Activated naive CD8-positive, alpha-beta T cell treated with anti-CD3 and anti-CD28 coated beads, Interleukin-2, amount 50 U/mL, for 24 hours (primary cell): ENCODE results near the gene AZU1.
A peak's percentile ranks its signal among the peaks of the same experiment; 100 is the strongest.

Experiments
- ATAC-seq: fragments of 150-1000 bp; cut with Tn5 transposase; one replicate; pipeline ENCODE4 v1.10.0; 2021
- DNase-seq: peaks from one replicate; pipeline ENCODE4 v3.0.0; 2021
- H3K27ac Mint-ChIP-seq: one replicate; pipeline ENCODE4 v1.8.0; 2021; ENCODE audit warnings: mild to moderate bottlenecking, mixed read lengths
- H3K27me3 Mint-ChIP-seq: one replicate; pipeline ENCODE4 v1.8.0; 2021; ENCODE audit warnings: mixed read lengths
- H3K36me3 Mint-ChIP-seq: one replicate; pipeline ENCODE4 v1.8.0; 2021; ENCODE audit warnings: low read depth, mixed read lengths
- H3K4me1 Mint-ChIP-seq: one replicate; pipeline ENCODE4 v1.8.0; 2021; ENCODE audit warnings: mixed read lengths
- H3K4me3 Mint-ChIP-seq: one replicate; pipeline ENCODE4 v1.8.0; 2021; ENCODE audit warnings: mild to moderate bottlenecking, moderate library complexity, mixed read lengths
- H3K9me3 Mint-ChIP-seq: one replicate; pipeline ENCODE4 v1.8.0; 2021; ENCODE audit warnings: mixed read lengths

The AZU1 gene

GRCh38 chr19:861756-862580 lies 34.3 kb downstream of the AZU1 start:
- Mint-ChIP-seq H3K27ac (no peak overlapping the region), H3K9me3 (no peaks in the 10 kb centered on the region), H3K4me3 (no peak overlapping the region), H3K36me3 (peaks cover 1% of the 10 kb centered on the region), H3K27me3 (peaks cover 14% of the 10 kb centered on the region), H3K4me1 (peaks cover 12% of the 10 kb centered on the region)
- ATAC-seq (peak; percentile 20), DNase-seq (peak; percentile 76)

GRCh38 chr19:862581-863314 lies 35.1 kb downstream of the AZU1 start:
- Mint-ChIP-seq H3K4me3 (peak overlapping the region; percentile 48), H3K36me3 (peaks cover 4% of the 10 kb centered on the region), H3K4me1 (peaks cover 12% of the 10 kb centered on the region), H3K9me3 (no peaks in the 10 kb centered on the region), H3K27ac (no peak overlapping the region), H3K27me3 (peaks cover 14% of the 10 kb centered on the region)
- DNase-seq (peak; percentile 79), ATAC-seq (peak; percentile 26)

GRCh38 chr19:863315-863620 lies 35.6 kb downstream of the AZU1 start:
- no peak for DNase-seq
- no peak overlapping the region for H3K27ac Mint-ChIP-seq
- peaks cover 13% of the 10 kb centered on the region for H3K27me3 Mint-ChIP-seq
- H3K9me3 Mint-ChIP-seq = no peaks in the 10 kb centered on the region
- H3K36me3 Mint-ChIP-seq = peaks cover 4% of the 10 kb centered on the region
- peaks cover 12% of the 10 kb centered on the region for H3K4me1 Mint-ChIP-seq
- peak overlapping the region; percentile 54 for H3K4me3 Mint-ChIP-seq
- ATAC-seq = no peak

- Mint-ChIP-seq H3K36me3 (peaks cover 8% of the 10 kb centered on the region), H3K27me3 (peaks cover 2% of the 10 kb centered on the region), H3K4me3 (no peak overlapping the region), H3K27ac (no peak overlapping the region), H3K9me3 (no peaks in the 10 kb centered on the region), H3K4me1 (peaks cover 14% of the 10 kb centered on the region)
- ATAC-seq (no peak), DNase-seq (no peak)
Measured at GRCh38 chr19:866769-867300, 39.2 kb downstream of the AZU1 start.

- ATAC-seq (no peak), DNase-seq (no peak)
- Mint-ChIP-seq H3K27me3 (peaks cover 2% of the 10 kb centered on the region), H3K27ac (no peak overlapping the region), H3K4me1 (peaks cover 18% of the 10 kb centered on the region), H3K9me3 (no peaks in the 10 kb centered on the region), H3K36me3 (peaks cover 8% of the 10 kb centered on the region), H3K4me3 (no peak overlapping the region)
Measured at GRCh38 chr19:867301-867793, 39.7 kb downstream of the AZU1 start.

- DNase-seq = no peak
- no peak overlapping the region for H3K27ac Mint-ChIP-seq
- H3K27me3 Mint-ChIP-seq = peaks cover 2% of the 10 kb centered on the region
- H3K4me3 Mint-ChIP-seq = no peak overlapping the region
- H3K4me1 Mint-ChIP-seq = peaks cover 17% of the 10 kb centered on the region
- no peaks in the 10 kb centered on the region for H3K9me3 Mint-ChIP-seq
- ATAC-seq = no peak
- H3K36me3 Mint-ChIP-seq = peaks cover 8% of the 10 kb centered on the region
Measured at GRCh38 chr19:867855-868457, 40.3 kb downstream of the AZU1 start.

- ATAC-seq (no peak), DNase-seq (no peak)
- H3K4me1 Mint-ChIP-seq = peaks cover 12% of the 10 kb centered on the region
- peaks cover 8% of the 10 kb centered on the region for H3K36me3 Mint-ChIP-seq
- H3K9me3 Mint-ChIP-seq = no peaks in the 10 kb centered on the region
- H3K4me3 Mint-ChIP-seq = no peak overlapping the region
- no peaks in the 10 kb centered on the region for H3K27me3 Mint-ChIP-seq
- no peak overlapping the region for H3K27ac Mint-ChIP-seq
Measured at GRCh38 chr19:868458-869244, 41.0 kb downstream of the AZU1 start.

GRCh38 chr19:869245-870177 lies 41.9 kb downstream of the AZU1 start:
- no peak for DNase-seq
- ATAC-seq = no peak
- Mint-ChIP-seq H3K4me1 (peaks cover 10% of the 10 kb centered on the region), H3K9me3 (no peaks in the 10 kb centered on the region), H3K4me3 (no peak overlapping the region), H3K27me3 (no peaks in the 10 kb centered on the region), H3K36me3 (peaks cover 7% of the 10 kb centered on the region), H3K27ac (no peak overlapping the region)

GRCh38 chr19:870314-870713 lies 42.7 kb downstream of the AZU1 start:
- DNase-seq (no peak), ATAC-seq (no peak)
- no peaks in the 10 kb centered on the region for H3K9me3 Mint-ChIP-seq
- H3K27ac Mint-ChIP-seq = no peak overlapping the region
- peaks cover 10% of the 10 kb centered on the region for H3K4me1 Mint-ChIP-seq
- H3K4me3 Mint-ChIP-seq = no peak overlapping the region
- peaks cover 7% of the 10 kb centered on the region for H3K36me3 Mint-ChIP-seq
- no peaks in the 10 kb centered on the region for H3K27me3 Mint-ChIP-seq

GRCh38 chr19:870963-871401 lies 43.3 kb downstream of the AZU1 start:
- Mint-ChIP-seq H3K9me3 (no peaks in the 10 kb centered on the region), H3K27ac (no peak overlapping the region), H3K36me3 (peaks cover 7% of the 10 kb centered on the region), H3K27me3 (no peaks in the 10 kb centered on the region), H3K4me3 (no peak overlapping the region), H3K4me1 (peaks cover 10% of the 10 kb centered on the region)
- DNase-seq = no peak
- ATAC-seq = no peak

GRCh38 chr19:871446-872265 lies 44.0 kb downstream of the AZU1 start:
- no peaks in the 10 kb centered on the region for H3K9me3 Mint-ChIP-seq
- DNase-seq (no peak), ATAC-seq (no peak)
- H3K4me3 Mint-ChIP-seq = no peak overlapping the region
- peak overlapping the region; percentile 35 for H3K27ac Mint-ChIP-seq
- H3K4me1 Mint-ChIP-seq = peaks cover 10% of the 10 kb centered on the region
- H3K36me3 Mint-ChIP-seq = peaks cover 7% of the 10 kb centered on the region
- H3K27me3 Mint-ChIP-seq = no peaks in the 10 kb centered on the region

GRCh38 chr19:872266-872951 lies 44.8 kb downstream of the AZU1 start:
- Mint-ChIP-seq H3K9me3 (no peaks in the 10 kb centered on the region), H3K4me1 (peaks cover 10% of the 10 kb centered on the region), H3K4me3 (peak overlapping the region; percentile 43), H3K27ac (peak overlapping the region; percentile 31), H3K27me3 (no peaks in the 10 kb centered on the region), H3K36me3 (peaks cover 7% of the 10 kb centered on the region)
- DNase-seq (peak; percentile 82), ATAC-seq (peak; percentile 80)
